ENCODE data around the gene CCND1.
A peak's percentile ranks its signal among the peaks of the same experiment; 100 is the strongest.

CCND1 gene

GRCh38 chr11:69666261-69666660 lies 25.3 kb downstream of the CCND1 start:
- no peak for DNase-seq (ENCODE audit: low spot score)
- no peak for TF ChIP-seq CTCF (IDR thresholded peaks at IDR 0.05; ENCODE audit: extremely low read depth, missing control alignments)

GRCh38 chr11:69666752-69667536 lies 26.0 kb downstream of the CCND1 start:
- DNase-seq (ENCODE audit: low spot score), result no peak
- TF ChIP-seq CTCF (IDR thresholded peaks at IDR 0.05; ENCODE audit: extremely low read depth, missing control alignments), result no peak

GRCh38 chr11:69667619-69668604 lies 27.0 kb downstream of the CCND1 start:
- no peak for DNase-seq (ENCODE audit: low spot score)
- no peak for TF ChIP-seq CTCF (IDR thresholded peaks at IDR 0.05; ENCODE audit: extremely low read depth, missing control alignments)

- no peak for DNase-seq (ENCODE audit: low spot score)
- TF ChIP-seq CTCF (IDR thresholded peaks at IDR 0.05; ENCODE audit: extremely low read depth, missing control alignments), result no peak
Observed at GRCh38 chr11:69669486-69669885, 28.5 kb downstream of the CCND1 start.

- peak; percentile 89 for TF ChIP-seq CTCF (IDR thresholded peaks at IDR 0.05; ENCODE audit: extremely low read depth, missing control alignments)
- DNase-seq (ENCODE audit: low spot score), result peak; percentile 91
Observed at GRCh38 chr11:69670158-69670845, 29.3 kb downstream of the CCND1 start.

GRCh38 chr11:69671734-69672465 lies 30.9 kb downstream of the CCND1 start:
- DNase-seq (ENCODE audit: low spot score), result no peak
- no peak for TF ChIP-seq CTCF (IDR thresholded peaks at IDR 0.05; ENCODE audit: extremely low read depth, missing control alignments)
